NCI-H345 (cell line): ENCODE data around the gene GLS.

Experiments
- DNase-seq: peaks from one replicate; lab custom pipeline; 2025; lab: John Stamatoyannopoulos, UW

Gene GLS

DNA sequence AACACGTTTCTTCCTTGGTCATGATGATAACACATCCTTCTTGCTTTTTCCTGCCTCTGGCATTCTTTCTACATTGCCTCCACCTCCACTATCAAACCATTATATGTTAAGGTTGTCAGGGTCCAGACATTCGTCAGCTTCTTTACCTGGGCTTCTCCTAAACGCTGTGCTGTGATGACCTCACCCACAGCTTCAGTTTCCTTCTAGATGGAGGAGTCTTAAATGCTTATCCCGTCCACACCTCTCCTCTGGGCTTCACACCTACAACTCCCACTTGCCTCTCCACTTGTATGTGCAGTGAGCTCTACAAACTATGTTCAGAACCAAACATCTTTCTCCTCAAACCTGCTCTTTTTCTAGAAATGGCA, 134.0 kb downstream of the GLS start:
- DNase-seq, result no peak
